IMR-90 (cell line): ENCODE data around the gene KRT4. TPM values are rescaled to one million over a fixed set of nuclear protein-coding genes. Genes with fewer than 3 reads are reported as not detected.

Source experiments
- ATAC-seq: fragments of 200-7000 bp; cut with Tn5 transposase; 2 replicates; pipeline ENCODE4 v1.9.1; 2020; ENCODE audit warnings: low read depth, mild to moderate bottlenecking, moderate library complexity
- BruUV-seq: library from RNA; stranded (reverse); fragments of 400-500 nt; replicated peaks from 2 replicates; lab custom pipeline; 2021; lab: Mats Ljungman, UMichigan
- CTCF ChIA-PET: fragments of 300-600 bp; formaldehyde crosslinking; extraction: SDS; loops from one replicate; lab custom pipeline; 2021; ENCODE audit warnings: antibody characterized with exemption; lab: Yijun Ruan, JAX
- POLR2A ChIA-PET: fragments of 300-600 bp; sonication (Branson Sonifier 250); formaldehyde crosslinking; loops from one replicate; lab custom pipeline; 2022; ENCODE audit warnings: antibody characterized with exemption; ENCODE audit not compliant: unreplicated experiment; lab: Charles Lee
- DNase-seq: peaks from one replicate; pipeline ENCODE4 v3.0.0; 2013
- H2AFZ ChIP-seq: replicated peaks from 2 replicates; pipeline ENCODE3; 2013; ENCODE audit warnings: low read length, mild to moderate bottlenecking; ENCODE audit not compliant: poor library complexity
- H2AK5ac ChIP-seq: 2 replicates; pipeline ENCODE4 v1.6.1; 2013; ENCODE audit warnings: low read depth, low read length, inconsistent platforms
- H2AK9ac ChIP-seq: replicated peaks from 2 replicates; pipeline ENCODE3; 2013; ENCODE audit warnings: mild to moderate bottlenecking, low read depth, low read length, moderate library complexity; ENCODE audit not compliant: poor library complexity
- H2BK120ac ChIP-seq: 2 replicates; pipeline ENCODE4 v1.6.1; 2013; ENCODE audit warnings: low read depth, low read length, inconsistent platforms
- H2BK15ac ChIP-seq: 3 replicates; pipeline ENCODE4 v1.6.1; 2013; ENCODE audit warnings: low read depth, low read length, inconsistent platforms
- H2BK20ac ChIP-seq: 2 replicates; pipeline ENCODE4 v1.6.1; 2013; ENCODE audit warnings: low read depth, mild to moderate bottlenecking, inconsistent platforms, low read length, moderate library complexity
- H2BK5ac ChIP-seq: 2 replicates; pipeline ENCODE4 v1.6.1; 2013; ENCODE audit warnings: mild to moderate bottlenecking, low read depth, low read length, inconsistent platforms; ENCODE audit not compliant: poor library complexity, severe bottlenecking
- H3K14ac ChIP-seq: replicated peaks from 2 replicates; pipeline ENCODE4 v1.6.1; 2013; ENCODE audit warnings: low read depth, low read length, inconsistent platforms
- H3K18ac ChIP-seq: 2 replicates; pipeline ENCODE4 v1.6.1; 2013; ENCODE audit warnings: low read depth, low read length, control low read depth
- H3K23ac ChIP-seq: 2 replicates; pipeline ENCODE4 v1.6.1; 2013; ENCODE audit warnings: low read depth, low read length, inconsistent platforms
- H3K27ac ChIP-seq: 2 replicates; pipeline ENCODE4 v1.5.1; 2013; ENCODE audit warnings: mild to moderate bottlenecking, control low read depth, low read length; ENCODE audit not compliant: insufficient read depth
- H3K27me3 ChIP-seq: 2 replicates; pipeline ENCODE4 v1.6.1; 2013; ENCODE audit warnings: low read length; ENCODE audit not compliant: control insufficient read depth, insufficient read depth
- H3K36me3 ChIP-seq: 2 replicates; pipeline ENCODE4 v1.6.1; 2013; ENCODE audit warnings: low read length, mixed read lengths; ENCODE audit not compliant: control insufficient read depth, insufficient read depth
- H3K4ac ChIP-seq: 2 replicates; pipeline ENCODE4 v1.6.1; 2013; ENCODE audit warnings: low read depth, low read length, inconsistent platforms
- H3K4me1 ChIP-seq: 2 replicates; pipeline ENCODE4 v1.6.1; 2013; ENCODE audit warnings: low read length, mixed read lengths; ENCODE audit not compliant: control insufficient read depth, insufficient read depth
- H3K4me2 ChIP-seq: 2 replicates; pipeline ENCODE4 v1.6.1; 2013; ENCODE audit warnings: low read depth, mild to moderate bottlenecking, control low read depth, low read length, moderate library complexity
- H3K4me3 ChIP-seq: 2 replicates; pipeline ENCODE4 v1.5.1; 2013; ENCODE audit warnings: low read depth, mild to moderate bottlenecking, control low read depth, low read length, moderate library complexity; ENCODE audit not compliant: insufficient read depth
- H3K56ac ChIP-seq: 2 replicates; pipeline ENCODE4 v1.6.1; 2013; ENCODE audit warnings: low read length, inconsistent platforms; ENCODE audit not compliant: insufficient read depth; ENCODE audit errors: extremely low read depth
- H3K79me1 ChIP-seq, 2 experiments: 2 replicates each; pipeline ENCODE4 v1.6.1; 2013; ENCODE audit warnings: low read length in 2 of 2, inconsistent platforms in 1 of 2, low read depth in 1 of 2
- H3K9ac ChIP-seq: 2 replicates; pipeline ENCODE4 v1.6.1; 2013; ENCODE audit warnings: low read depth, low read length, control low read depth
- H3K9me1 ChIP-seq: 2 replicates; pipeline ENCODE4 v1.6.1; 2013; ENCODE audit warnings: low read length, inconsistent platforms; ENCODE audit not compliant: insufficient read depth
- H3K9me3 ChIP-seq: 2 replicates; pipeline ENCODE4 v1.6.1; 2013; ENCODE audit warnings: low read length; ENCODE audit not compliant: control insufficient read depth, insufficient read depth
- H4K20me1 ChIP-seq: 2 replicates; pipeline ENCODE4 v1.6.1; 2013; ENCODE audit warnings: low read length, inconsistent platforms; ENCODE audit not compliant: insufficient read depth
- H4K5ac ChIP-seq: 2 replicates; pipeline ENCODE4 v1.6.1; 2013; ENCODE audit warnings: mild to moderate bottlenecking, low read depth, low read length, control low read depth
- H4K8ac ChIP-seq, 2 experiments: 2 replicates each; pipeline ENCODE4 v1.6.1; 2013; ENCODE audit warnings: low read depth in 2 of 2, low read length in 2 of 2, control low read depth in 1 of 2, inconsistent platforms in 1 of 2
- H4K91ac ChIP-seq: 2 replicates; pipeline ENCODE4 v1.6.1; 2013; ENCODE audit warnings: low read depth, low read length, inconsistent platforms; ENCODE audit not compliant: insufficient read depth
- CEBPB ChIP-seq: IDR thresholded peaks from 2 replicates; pipeline ENCODE4 v1.6.1; 2012; ENCODE audit warnings: low read depth, low read length, improper control_type of control experiment
- CHD1 ChIP-seq: IDR thresholded peaks from 2 replicates; pipeline ENCODE4 v1.6.1; 2012; ENCODE audit warnings: low read depth, low read length, improper control_type of control experiment
- ELK1 ChIP-seq: fragments of 150-350 bp; IDR thresholded peaks from 2 replicates; pipeline ENCODE4 v1.6.1; 2016; ENCODE audit warnings: low read depth, mild to moderate bottlenecking, low read length, moderate library complexity, borderline replicate concordance
- MAZ ChIP-seq: IDR thresholded peaks from 2 replicates; pipeline ENCODE4 v1.6.1; 2012; ENCODE audit warnings: low read depth, mild to moderate bottlenecking, low read length, improper control_type of control experiment, moderate library complexity, borderline replicate concordance
- MXI1 ChIP-seq: IDR thresholded peaks from 2 replicates; pipeline ENCODE4 v1.6.1; 2012; ENCODE audit warnings: low read depth, mild to moderate bottlenecking, low read length, moderate library complexity, borderline replicate concordance
- RFX5 ChIP-seq: IDR thresholded peaks from 2 replicates; pipeline ENCODE4 v1.8.0; 2012; ENCODE audit warnings: low read depth, mild to moderate bottlenecking, low read length, moderate library complexity
- SMC3 ChIP-seq: fragments of 150-350 bp; IDR thresholded peaks from 2 replicates; pipeline ENCODE4 v1.6.1; 2016; ENCODE audit warnings: low read depth, mild to moderate bottlenecking, antibody characterized with exemption, low read length, moderate library complexity
- WGBS, 2 experiments: methylation state at CpG; one replicate each; pipeline versions ENCODE4 v1.1.5 to v1.1.7; 2013; ENCODE audit warnings: missing lambda C conversion rate in 2 of 2; ENCODE audit not compliant: insufficient read length in 1 of 2; ENCODE audit errors: extremely low coverage in 2 of 2; 5-methylcytosine and 5-hydroxymethylcytosine counted together
- dilution Hi-C: fragments of 300-500 bp; cut with HindIII; formaldehyde crosslinking; loops from one replicate; pipeline ENCODE4 v1.14.3; 2018; ENCODE audit warnings: low sequenced_read_pairs; ENCODE audit not compliant: unreplicated experiment
- in situ Hi-C: fragments of 300-500 bp; cut with MboI; formaldehyde crosslinking; loops from 3 replicates; pipeline ENCODE4 v1.14.3; 2019; ENCODE audit warnings: low sequenced_read_pairs, inconsistent platforms, mixed read lengths
- intact Hi-C: fragments of 100-400 bp; cut with micrococcal nuclease; formaldehyde crosslinking; loops from 2 replicates; pipeline ENCODE4 v1.10.0; 2022
- polyA plus RNA-seq, 3 experiments: library from polyadenylated mRNA; depleted of rRNA; stranded (reverse); fragments of >200 nt; gene quantifications; 2 replicates each; pipeline ENCODE4 v1.2.3, GENCODE V29; 2012; ENCODE audit warnings: low replicate concordance in 1 of 3
- total RNA-seq: library from RNA; depleted of rRNA; stranded (reverse); fragments of >200 nt; gene quantifications from 2 replicates; pipeline ENCODE4 v1.2.3, GENCODE V29; 2012

KRT4 gene
- total and polyA plus RNA-seq, 2 of the 4 experiments (the other 2 are of a cell fraction), result under 0.01 to 0.07 TPM

- no peak overlapping the region for H2BK5ac ChIP-seq
- BruUV-seq, result no TSS peak
- no peak overlapping the region for H3K4me3 ChIP-seq
- TF ChIP-seq RFX5 (no peak), MAZ (no peak), CHD1 (no peak), SMC3 (no peak), CEBPB (no peak), MXI1 (no peak), ELK1 (no peak)
- no peaks in the 10 kb centered on the region for H3K36me3 ChIP-seq
- no peak overlapping the region for H3K14ac ChIP-seq
- no peak overlapping the region for H3K27ac ChIP-seq
- no peak for ATAC-seq
- no peaks in the 10 kb centered on the region for H4K20me1 ChIP-seq
- H2AK5ac ChIP-seq, result no peak overlapping the region
- H2BK120ac ChIP-seq, result no peak overlapping the region
- POLR2A ChIA-PET, result no interaction called here
- H4K5ac ChIP-seq, result no peak overlapping the region
- no peak overlapping the region for H4K8ac ChIP-seq
- no peak overlapping the region for H3K4ac ChIP-seq
- H3K18ac ChIP-seq, result no peak overlapping the region
- no peaks in the 10 kb centered on the region for H3K9me3 ChIP-seq
- no peak overlapping the region for H3K4me2 ChIP-seq
- H3K23ac ChIP-seq, result no peak overlapping the region
- no peaks in the 10 kb centered on the region for H3K9me1 ChIP-seq
- intact Hi-C loops, result no loop called here
- H3K9ac ChIP-seq, result no peak overlapping the region
- CTCF ChIA-PET, result no interaction called here
- in situ Hi-C loops, result no loop called here
- H3K79me1 ChIP-seq, result no peaks in the 10 kb centered on the region
- no peak overlapping the region for H2BK15ac ChIP-seq
- H2AFZ ChIP-seq, result no peak overlapping the region
- H3K27me3 ChIP-seq, result peaks cover 50% of the 10 kb centered on the region
- no peak overlapping the region for H2BK20ac ChIP-seq
- H4K91ac ChIP-seq, result no peak overlapping the region
- H3K56ac ChIP-seq, result no peak overlapping the region
- dilution Hi-C loops, result no loop called here
- DNase-seq, result no peak
- no CpG with 5 or more reads among the region's 6 CpGs for WGBS, 2 experiments
- H2AK9ac ChIP-seq, result no peak overlapping the region
- no peaks in the 10 kb centered on the region for H3K4me1 ChIP-seq
These were observed 35.6 kb upstream of the KRT4 start for GRCh38 chr12:52849511-52849910.
